CD4-positive, alpha-beta T cell treated with Interleukin-6 at 100 ng/mL for 8 hours (primary cell): Measurements from ENCODE around the gene SIGLEC8.
A peak's percentile ranks its signal among the peaks of the same experiment; 100 is the strongest.
"Not testable (repeated sequence)": the region's sequence is repeated elsewhere in the genome, so short reads cannot be mapped to it uniquely, and the experiment has no call there.

ENCODE experiments used
- DNase-seq: peaks from one replicate; pipeline ENCODE4 v3.0.0-alpha.2; 2020; ENCODE audit warnings: mixed read lengths, low spot score

SIGLEC8 gene

GRCh38 chr19:51447510-51447909 is 10.7 kb downstream of the SIGLEC8 start:
- DNase-seq = not testable (repeated sequence)

GRCh38 chr19:51441410-51442390 is 16.6 kb downstream of the SIGLEC8 start:
- DNase-seq = peak; percentile 86

GRCh38 chr19:51440846-51441409 is 17.3 kb downstream of the SIGLEC8 start:
- DNase-seq = no peak

GRCh38 chr19:51440052-51440451 is 18.2 kb downstream of the SIGLEC8 start:
- no peak for DNase-seq

GRCh38 chr19:51439021-51439465 is 19.2 kb downstream of the SIGLEC8 start:
- DNase-seq = peak; percentile 33

GRCh38 chr19:51434456-51434855 is 23.8 kb downstream of the SIGLEC8 start:
- no peak for DNase-seq

- no peak for DNase-seq
Observed at GRCh38 chr19:51433043-51433442, 25.2 kb downstream of the SIGLEC8 start.

- no peak for DNase-seq
Observed at GRCh38 chr19:51431124-51431523, 27.1 kb downstream of the SIGLEC8 start.

- DNase-seq = no peak
Observed at GRCh38 chr19:51430221-51430620, 28.0 kb downstream of the SIGLEC8 start.

GRCh38 chr19:51427201-51427600 is 31.1 kb downstream of the SIGLEC8 start:
- no peak for DNase-seq

GRCh38 chr19:51422053-51422448 is 36.2 kb downstream of the SIGLEC8 start:
- DNase-seq = peak; percentile 68

- DNase-seq = no peak
Observed at GRCh38 chr19:51421229-51422052, 36.8 kb downstream of the SIGLEC8 start.

GRCh38 chr19:51420511-51420910 is 37.7 kb downstream of the SIGLEC8 start:
- DNase-seq = not testable (repeated sequence)

GRCh38 chr19:51418707-51419106 is 39.5 kb downstream of the SIGLEC8 start:
- DNase-seq = no peak

GRCh38 chr19:51417810-51418157 is 40.5 kb downstream of the SIGLEC8 start:
- no peak for DNase-seq

GRCh38 chr19:51417107-51417809 is 41.0 kb downstream of the SIGLEC8 start, which contains the start of gene SIGLEC10:
Gene SIGLEC10, minus strand, starts transcription at chr19:51417642. Its CDS starts 61 bp downstream, at chr19:51417581.
- DNase-seq = no peak

- DNase-seq = not testable (repeated sequence)
Observed at GRCh38 chr19:51416422-51416821, 41.8 kb downstream of the SIGLEC8 start.

GRCh38 chr19:51415187-51415586 is 43.1 kb downstream of the SIGLEC8 start:
- no peak for DNase-seq

GRCh38 chr19:51410950-51411748 is 47.1 kb downstream of the SIGLEC8 start:
- DNase-seq = no peak

GRCh38 chr19:51407511-51408131 is 50.6 kb downstream of the SIGLEC8 start:
- peak; percentile 22 for DNase-seq
